ENCODE results near the gene OR13J1.

OR13J1 gene

DNA sequence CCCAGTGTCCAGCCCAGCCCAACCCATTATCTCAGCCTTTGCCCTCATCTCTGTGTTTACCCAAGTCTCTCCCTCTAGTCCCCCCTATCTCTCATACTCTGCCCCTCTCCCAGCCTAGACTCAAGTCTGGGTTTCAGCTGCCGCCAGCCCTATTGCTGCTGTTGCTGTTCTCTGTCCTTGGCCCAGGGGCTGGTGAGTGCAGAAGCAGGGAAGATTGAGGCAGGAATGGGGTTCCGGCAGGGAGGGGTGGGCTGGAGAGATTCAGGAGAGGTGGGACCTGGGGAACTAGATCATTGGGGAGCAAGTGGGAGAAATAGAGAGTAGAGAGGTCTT is 40.5 kb downstream of the OR13J1 start:
- no peak for DNase-seq

GRCh38 chr9:35829084-35829763 is 41.0 kb downstream of the OR13J1 start, which contains the start of gene TMEM8B:
Gene TMEM8B, plus strand, starts transcription at chr9:35829228. Its CDS starts 220 bp downstream, at chr9:35829448.
- peak; percentile 97 for DNase-seq

- DNase-seq, result no peak
These were observed 41.5 kb downstream of the OR13J1 start, which contains the start of gene FAM221B for GRCh38 chr9:35828716-35829083. Gene FAM221B, minus strand, starts transcription at chr9:35828732. Its CDS starts 2,571 bp downstream, at chr9:35826161.

- no peak for DNase-seq
These were observed 42.7 kb downstream of the OR13J1 start for GRCh38 chr9:35827486-35827885.

GRCh38 chr9:35826071-35826701 is 44.0 kb downstream of the OR13J1 start:
- peak; percentile 68 for DNase-seq

GRCh38 chr9:35822926-35823325 is 47.3 kb downstream of the OR13J1 start:
- DNase-seq, result no peak

GRCh38 chr9:35820076-35820475 is 50.1 kb downstream of the OR13J1 start:
- DNase-seq, result no peak
